ENCODE measurements around the gene MEX3C.

DNA sequence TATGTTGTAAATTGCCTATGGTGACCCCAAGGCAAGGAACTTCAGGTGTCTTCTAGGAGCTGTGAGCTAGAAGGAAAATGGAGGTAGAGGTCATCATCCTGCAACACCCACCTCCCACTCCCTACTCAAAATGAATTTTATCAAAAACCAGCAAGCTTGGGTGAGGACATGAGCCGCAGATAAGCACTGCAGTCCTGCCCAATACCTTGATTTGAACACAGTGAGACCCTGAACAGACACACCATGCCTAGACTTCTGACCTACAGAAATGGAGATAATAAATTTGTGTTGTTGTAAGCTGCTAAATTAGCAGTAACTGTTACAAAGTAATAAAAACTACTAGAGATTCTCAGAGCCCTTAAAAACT is 13.4 kb downstream of the MEX3C start:
- TF ChIP-seq ZNF274 (IDR thresholded peaks at IDR 0.05; ENCODE audit: low read depth, low read length): no peak
- no peak for TF ChIP-seq YY1 (IDR thresholded peaks at IDR 0.05; ENCODE audit: insufficient read depth, insufficient read length)

All from NT2/D1 (cell line).